GM19468 (cell line): ENCODE measurements around the gene GDPD2.
"Not testable (repeated sequence)": the region's sequence is repeated elsewhere in the genome, so short reads cannot be mapped to it uniquely, and the experiment has no call there.

Source experiments
- ATAC-seq: cut with Tn5 transposase; IDR thresholded peaks from one replicate; pipeline ENCODE4 v1.9.1; 2021; ENCODE audit warnings: mild to moderate bottlenecking, moderate library complexity, moderate number of reproducible peaks; ENCODE audit not compliant: unreplicated experiment; ENCODE audit errors: extremely low read depth

Gene GDPD2

GRCh38 chrX:70422851-70423341 lies at the start of gene GDPD2:
TSS of gene GDPD2 (plus strand) at chrX:70423314. CDS start at chrX:70424985, 1,671 bp downstream.
- ATAC-seq = no peak

- no peak for ATAC-seq
Observed at GRCh38 chrX:70386235-70386634, 36.9 kb upstream of the GDPD2 start.

GRCh38 chrX:70398899-70399298 lies 24.2 kb upstream of the GDPD2 start:
- no peak for ATAC-seq

- not testable (repeated sequence) for ATAC-seq
Observed at GRCh38 chrX:70400181-70400580, 22.9 kb upstream of the GDPD2 start.

GRCh38 chrX:70402721-70403120 lies 20.4 kb upstream of the GDPD2 start:
- no peak for ATAC-seq

GRCh38 chrX:70405003-70405402 lies 18.1 kb upstream of the GDPD2 start:
- no peak for ATAC-seq

GRCh38 chrX:70410921-70411320 lies 12.2 kb upstream of the GDPD2 start:
- no peak for ATAC-seq

GRCh38 chrX:70411475-70411874 lies 11.6 kb upstream of the GDPD2 start:
- no peak for ATAC-seq

- ATAC-seq = no peak
Observed at GRCh38 chrX:70421618-70422017, 1.5 kb upstream of the GDPD2 start.

GRCh38 chrX:70423936-70424675 lies 992 bp downstream of the GDPD2 start:
- no peak for ATAC-seq

GRCh38 chrX:70424801-70425200 lies 1.7 kb downstream of the GDPD2 start:
- ATAC-seq = no peak

GRCh38 chrX:70426286-70427278 lies 3.5 kb downstream of the GDPD2 start:
- no peak for ATAC-seq

- ATAC-seq = no peak
Observed at GRCh38 chrX:70427365-70427764, 4.3 kb downstream of the GDPD2 start.

- no peak for ATAC-seq
Observed at GRCh38 chrX:70429759-70430158, 6.6 kb downstream of the GDPD2 start.

- ATAC-seq = no peak
Observed at GRCh38 chrX:70432936-70433847, 10.1 kb downstream of the GDPD2 start.

- ATAC-seq = no peak
Observed at GRCh38 chrX:70433848-70434351, 10.8 kb downstream of the GDPD2 start.

- peak; percentile 37 for ATAC-seq
Observed at GRCh38 chrX:70434352-70434866, 11.3 kb downstream of the GDPD2 start.

GRCh38 chrX:70434914-70435586 lies 11.9 kb downstream of the GDPD2 start:
- ATAC-seq = no peak

- no peak for ATAC-seq
Observed at GRCh38 chrX:70436343-70436742, 13.2 kb downstream of the GDPD2 start.
